SK-N-MC (cell line): ENCODE results near the gene GLCE.

Source experiments
- EZH2 ChIP-seq: fragments of 200-600 bp; sonication (generic); IDR thresholded peaks from one replicate; pipeline ENCODE4 v1.6.1; 2017; ENCODE audit warnings: antibody characterized with exemption
- POLR2AphosphoS5 ChIP-seq: IDR thresholded peaks from 2 replicates; pipeline ENCODE4 v1.6.1; 2012; ENCODE audit warnings: mild to moderate bottlenecking, low read depth, low read length, borderline replicate concordance

- TF ChIP-seq EZH2 (no peak), POLR2AphosphoS5 (no peak)
These were observed 50.1 kb downstream of the GLCE start for GRCh38 chr15:69210574-69210973.
